ENCODE results near the gene MYRIP.
"Not testable (repeated sequence)": the region's sequence is repeated elsewhere in the genome, so short reads cannot be mapped to it uniquely, and the experiment has no call there.

Gene MYRIP

GRCh38 chr3:40088527-40089170 is 279.2 kb downstream of the MYRIP start:
- no peak for DNase-seq

- DNase-seq = no peak
Observed at GRCh38 chr3:40096661-40097111, 287.3 kb downstream of the MYRIP start.

GRCh38 chr3:40097131-40098117 is 288.0 kb downstream of the MYRIP start:
- DNase-seq = no peak

- DNase-seq = no peak
Observed at GRCh38 chr3:40098261-40098759, 288.9 kb downstream of the MYRIP start.

GRCh38 chr3:40099871-40100270 is 290.5 kb downstream of the MYRIP start:
- no peak for DNase-seq

GRCh38 chr3:40102182-40102581 is 292.8 kb downstream of the MYRIP start:
- no peak for DNase-seq

GRCh38 chr3:40103829-40104228 is 294.4 kb downstream of the MYRIP start:
- DNase-seq = no peak

GRCh38 chr3:40104441-40104840 is 295.0 kb downstream of the MYRIP start:
- no peak for DNase-seq

- no peak for DNase-seq
Observed at GRCh38 chr3:40108643-40109042, 299.2 kb downstream of the MYRIP start.

- no peak for DNase-seq
Observed at GRCh38 chr3:40109641-40110490, 300.5 kb downstream of the MYRIP start.

GRCh38 chr3:40116478-40117177 is 307.2 kb downstream of the MYRIP start:
- DNase-seq = no peak

GRCh38 chr3:40118091-40118490 is 308.7 kb downstream of the MYRIP start:
- DNase-seq = no peak

- DNase-seq = no peak
Observed at GRCh38 chr3:40120067-40120692, 310.8 kb downstream of the MYRIP start.

GRCh38 chr3:40120806-40121205 is 311.4 kb downstream of the MYRIP start:
- no peak for DNase-seq

GRCh38 chr3:40124918-40125317 is 315.5 kb downstream of the MYRIP start:
- DNase-seq = no peak

- no peak for DNase-seq
Observed at GRCh38 chr3:40128166-40128565, 318.8 kb downstream of the MYRIP start.

GRCh38 chr3:40129510-40129909 is 320.1 kb downstream of the MYRIP start:
- DNase-seq = no peak

- no peak for DNase-seq
Observed at GRCh38 chr3:40129981-40130380, 320.6 kb downstream of the MYRIP start.

GRCh38 chr3:40130721-40131120 is 321.3 kb downstream of the MYRIP start:
- no peak for DNase-seq

GRCh38 chr3:40133886-40134575 is 324.6 kb downstream of the MYRIP start:
- DNase-seq = not testable (repeated sequence)

Measured in NCI-H446 treated with DMSO at 0.1 percent for 48 hours (cell line).